Right lobe of liver (tissue), 4 donors: ENCODE measurements around the gene C3orf22.

Experiments used
- POLR2A ChIP-seq: fragments of 450-650 bp; IDR thresholded peaks from one replicate; pipeline ENCODE4 v1.6.1; 2017; ENCODE audit warnings: antibody characterized with exemption, mild to moderate bottlenecking
- TF ChIP-seq, protein P1 (sequence below), 4 donors: fragments of 200-600 bp in 3 of 4; fragments of 450-650 bp in 1 of 4; IDR thresholded peaks; one replicate each; pipeline versions ENCODE4 v1.5.1 to v1.8.0; 2016 to 2022; ENCODE audit warnings: antibody characterized with exemption in 4 of 4, mild to moderate bottlenecking in 2 of 4
- donor health status: DM: no; HTN: no; CAD: no.
- donor health status: DM: no; HTN: no; CAD: no.
- donor health status: DM: no; HTN: yes; CAD: no.

DNA sequence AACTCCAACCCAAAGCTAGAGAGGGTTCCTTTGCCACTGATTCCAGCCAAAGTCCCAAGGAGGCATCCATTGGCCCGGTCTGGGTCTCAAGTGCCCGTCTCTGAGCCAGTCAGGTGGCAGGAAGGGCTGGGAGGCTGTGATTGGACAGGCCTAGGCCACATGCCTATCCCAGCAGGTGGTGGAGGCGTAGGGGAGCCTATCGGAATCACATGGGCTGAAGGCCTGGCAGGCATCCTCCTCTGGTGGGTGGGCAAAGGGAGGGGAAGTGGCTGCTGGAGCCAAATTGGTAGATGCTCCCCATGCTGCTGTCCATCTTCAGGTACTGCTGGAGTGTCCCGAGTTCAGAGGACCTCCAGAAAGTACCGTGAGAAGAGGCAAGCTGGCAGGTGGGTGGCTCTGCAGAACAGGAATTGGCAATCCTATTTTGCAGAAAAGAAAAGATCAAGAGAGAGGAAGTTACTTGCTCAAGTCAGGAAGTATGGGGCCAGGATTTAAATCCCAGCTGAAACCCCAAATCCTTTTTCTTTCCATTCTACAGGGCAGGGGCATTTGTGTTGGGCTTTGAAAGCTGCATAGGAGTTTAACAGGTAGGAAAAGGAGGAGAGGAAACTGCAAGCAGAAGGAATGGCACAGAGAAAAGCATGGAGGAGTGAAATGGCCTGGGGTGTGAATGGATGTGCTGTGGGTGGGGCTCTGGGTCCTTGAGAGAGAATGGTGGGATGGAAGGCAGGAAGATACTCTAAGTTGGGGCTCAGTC lies 31.1 kb downstream of the C3orf22 start:
- TF ChIP-seq, protein P1, sequence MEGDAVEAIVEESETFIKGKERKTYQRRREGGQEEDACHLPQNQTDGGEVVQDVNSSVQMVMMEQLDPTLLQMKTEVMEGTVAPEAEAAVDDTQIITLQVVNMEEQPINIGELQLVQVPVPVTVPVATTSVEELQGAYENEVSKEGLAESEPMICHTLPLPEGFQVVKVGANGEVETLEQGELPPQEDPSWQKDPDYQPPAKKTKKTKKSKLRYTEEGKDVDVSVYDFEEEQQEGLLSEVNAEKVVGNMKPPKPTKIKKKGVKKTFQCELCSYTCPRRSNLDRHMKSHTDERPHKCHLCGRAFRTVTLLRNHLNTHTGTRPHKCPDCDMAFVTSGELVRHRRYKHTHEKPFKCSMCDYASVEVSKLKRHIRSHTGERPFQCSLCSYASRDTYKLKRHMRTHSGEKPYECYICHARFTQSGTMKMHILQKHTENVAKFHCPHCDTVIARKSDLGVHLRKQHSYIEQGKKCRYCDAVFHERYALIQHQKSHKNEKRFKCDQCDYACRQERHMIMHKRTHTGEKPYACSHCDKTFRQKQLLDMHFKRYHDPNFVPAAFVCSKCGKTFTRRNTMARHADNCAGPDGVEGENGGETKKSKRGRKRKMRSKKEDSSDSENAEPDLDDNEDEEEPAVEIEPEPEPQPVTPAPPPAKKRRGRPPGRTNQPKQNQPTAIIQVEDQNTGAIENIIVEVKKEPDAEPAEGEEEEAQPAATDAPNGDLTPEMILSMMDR (IDR thresholded peaks at IDR 0.05): no peak
- TF ChIP-seq POLR2A: no peak
